Esophagus squamous epithelium (tissue), 4 donors: ENCODE data around the gene CREB3L2.

ENCODE experiments used
- POLR2A ChIP-seq, 4 donors: fragments of 450-650 bp; IDR thresholded peaks; one replicate each; pipeline ENCODE4 v1.6.1; 2017; ENCODE audit warnings: antibody characterized with exemption in 4 of 4, mild to moderate bottlenecking in 4 of 4, moderate library complexity in 3 of 4
- TF ChIP-seq, protein P1 (sequence below), 6 experiments: fragments of 450-650 bp in 4 of 6; fragments of 200-600 bp in 2 of 6; sonication (generic) in 2 of 6; IDR thresholded peaks; one replicate each; pipeline ENCODE4 v1.5.1; 2016 to 2019; ENCODE audit warnings: antibody characterized with exemption in 6 of 6, mild to moderate bottlenecking in 4 of 6, moderate library complexity in 4 of 6

DNA sequence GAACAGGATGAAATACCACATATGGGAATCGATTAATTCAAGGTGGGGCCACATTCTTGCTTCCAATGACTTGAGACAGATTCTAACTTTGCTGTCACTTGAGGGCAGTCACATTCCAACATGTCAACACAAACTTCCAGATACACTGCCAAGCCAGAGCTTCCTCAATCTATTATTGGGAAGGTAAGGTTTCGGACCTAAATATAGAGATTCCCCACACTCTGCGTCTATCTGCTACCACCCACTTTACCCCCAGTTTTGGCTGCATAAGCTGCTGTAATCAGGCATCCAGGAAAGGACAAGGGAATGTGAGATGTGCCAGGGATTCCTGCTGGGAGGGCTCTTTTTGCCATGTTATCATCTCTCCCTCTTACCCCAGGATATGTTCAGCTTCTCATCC is 134.6 kb downstream of the CREB3L2 start:
- TF ChIP-seq, protein P1, sequence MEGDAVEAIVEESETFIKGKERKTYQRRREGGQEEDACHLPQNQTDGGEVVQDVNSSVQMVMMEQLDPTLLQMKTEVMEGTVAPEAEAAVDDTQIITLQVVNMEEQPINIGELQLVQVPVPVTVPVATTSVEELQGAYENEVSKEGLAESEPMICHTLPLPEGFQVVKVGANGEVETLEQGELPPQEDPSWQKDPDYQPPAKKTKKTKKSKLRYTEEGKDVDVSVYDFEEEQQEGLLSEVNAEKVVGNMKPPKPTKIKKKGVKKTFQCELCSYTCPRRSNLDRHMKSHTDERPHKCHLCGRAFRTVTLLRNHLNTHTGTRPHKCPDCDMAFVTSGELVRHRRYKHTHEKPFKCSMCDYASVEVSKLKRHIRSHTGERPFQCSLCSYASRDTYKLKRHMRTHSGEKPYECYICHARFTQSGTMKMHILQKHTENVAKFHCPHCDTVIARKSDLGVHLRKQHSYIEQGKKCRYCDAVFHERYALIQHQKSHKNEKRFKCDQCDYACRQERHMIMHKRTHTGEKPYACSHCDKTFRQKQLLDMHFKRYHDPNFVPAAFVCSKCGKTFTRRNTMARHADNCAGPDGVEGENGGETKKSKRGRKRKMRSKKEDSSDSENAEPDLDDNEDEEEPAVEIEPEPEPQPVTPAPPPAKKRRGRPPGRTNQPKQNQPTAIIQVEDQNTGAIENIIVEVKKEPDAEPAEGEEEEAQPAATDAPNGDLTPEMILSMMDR (IDR thresholded peaks at IDR 0.05) = no peak
- no peak for TF ChIP-seq POLR2A (IDR thresholded peaks at IDR 0.05)
